GM21528 (cell line): Measurements from ENCODE around the gene SUSD1.
"Not testable (repeated sequence)": the region's sequence is repeated elsewhere in the genome, so short reads cannot be mapped to it uniquely, and the experiment has no call there.

Source experiments
- ATAC-seq: cut with Tn5 transposase; IDR thresholded peaks from one replicate; pipeline ENCODE4 v1.9.1; 2021; ENCODE audit warnings: mild to moderate bottlenecking, moderate library complexity; ENCODE audit not compliant: unreplicated experiment, low FRiP score

SUSD1 gene

GRCh38 chr9:112174965-112175795 is at the start of gene SUSD1:
SUSD1 (minus strand) TSS chr9:112175297; CDS start chr9:112175235, 62 bp downstream.
- ATAC-seq, result peak; percentile 58

DNA sequence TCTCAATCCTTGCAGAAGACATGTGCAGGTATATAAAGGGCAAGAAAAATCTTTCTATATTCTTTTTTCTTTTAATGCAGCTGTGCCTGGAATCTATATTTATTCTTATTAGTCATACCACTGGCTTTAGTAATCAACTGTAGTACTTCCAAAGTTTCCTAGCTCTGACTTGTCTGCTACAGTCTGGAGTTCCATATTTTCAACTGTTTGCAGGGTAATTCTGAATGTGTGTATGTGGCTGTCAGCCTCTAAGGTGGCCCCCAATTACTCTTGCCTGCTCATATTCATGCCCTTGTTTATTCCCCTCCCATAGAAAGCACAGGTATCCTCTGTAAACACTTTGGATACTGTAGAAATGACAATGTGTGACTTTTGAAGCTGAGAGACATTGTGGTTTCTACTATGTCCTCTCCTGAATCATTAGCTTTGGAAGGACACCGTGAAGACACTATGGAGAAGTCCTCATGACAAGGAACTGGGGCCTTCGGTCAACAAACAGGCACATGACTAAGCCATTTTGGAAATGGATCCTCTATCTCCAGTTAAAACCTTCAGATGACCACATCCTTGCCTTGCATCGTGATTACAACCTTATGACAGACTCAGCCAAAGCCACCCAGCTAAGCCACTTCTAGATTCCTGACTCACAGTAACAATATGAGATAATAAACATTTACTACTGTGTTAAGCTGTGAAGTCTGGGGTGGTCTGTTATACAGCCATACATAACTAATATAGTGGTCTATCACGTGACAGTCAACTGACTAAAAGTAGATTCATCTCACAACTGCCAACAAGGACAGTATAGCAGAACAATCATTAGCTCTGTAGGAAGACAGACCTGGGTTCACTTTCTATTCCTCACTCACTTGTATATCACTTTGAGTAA is 49.5 kb upstream of the SUSD1 start:
- ATAC-seq, result peak; percentile 83

- ATAC-seq, result peak; percentile 94
These were observed 43.8 kb upstream of the SUSD1 start for GRCh38 chr9:112218908-112219307.

DNA sequence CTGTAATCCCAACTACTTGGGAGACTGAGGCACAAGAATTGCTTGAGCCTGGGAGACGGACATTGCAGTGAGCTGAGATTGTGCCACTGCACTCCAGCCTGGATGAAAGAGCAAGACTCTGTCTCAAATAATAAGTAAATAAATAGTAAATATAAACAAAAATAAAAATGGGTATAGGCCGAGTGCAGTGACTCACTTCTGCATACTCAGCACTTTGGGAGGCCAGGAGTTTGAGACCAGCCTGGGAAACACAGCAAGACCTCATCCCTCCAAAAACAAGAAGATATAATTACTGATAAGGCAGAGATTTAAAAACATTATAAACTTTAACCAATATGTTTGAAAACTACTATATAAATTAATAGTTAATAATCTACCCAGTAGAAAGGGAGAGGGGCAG is 37.8 kb upstream of the SUSD1 start:
- ATAC-seq, result no peak

- ATAC-seq, result no peak
These were observed 32.4 kb upstream of the SUSD1 start for GRCh38 chr9:112207451-112207850.

GRCh38 chr9:112203536-112203935 is 28.4 kb upstream of the SUSD1 start:
- ATAC-seq, result no peak

DNA sequence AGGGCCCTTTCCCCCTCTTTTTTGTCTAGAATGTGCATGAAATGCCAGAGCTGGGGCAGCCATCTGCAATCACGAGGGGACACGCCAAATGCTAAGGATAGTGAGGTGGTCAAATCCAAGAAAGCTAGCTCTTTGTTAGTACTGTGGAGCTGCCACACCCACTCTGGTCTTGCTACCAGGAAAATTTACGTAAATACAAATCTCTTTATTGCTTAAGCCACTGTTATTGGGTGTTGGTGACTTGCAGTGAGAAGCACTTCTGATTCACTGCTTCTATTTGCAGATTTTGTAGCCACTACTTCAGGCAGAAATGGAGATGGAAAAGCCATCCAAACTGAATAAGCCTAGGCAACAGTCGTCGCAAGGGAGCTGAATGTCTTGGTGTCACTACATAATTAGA is 25.6 kb upstream of the SUSD1 start:
- ATAC-seq, result no peak

GRCh38 chr9:112198646-112199045 is 23.5 kb upstream of the SUSD1 start:
- no peak for ATAC-seq

DNA sequence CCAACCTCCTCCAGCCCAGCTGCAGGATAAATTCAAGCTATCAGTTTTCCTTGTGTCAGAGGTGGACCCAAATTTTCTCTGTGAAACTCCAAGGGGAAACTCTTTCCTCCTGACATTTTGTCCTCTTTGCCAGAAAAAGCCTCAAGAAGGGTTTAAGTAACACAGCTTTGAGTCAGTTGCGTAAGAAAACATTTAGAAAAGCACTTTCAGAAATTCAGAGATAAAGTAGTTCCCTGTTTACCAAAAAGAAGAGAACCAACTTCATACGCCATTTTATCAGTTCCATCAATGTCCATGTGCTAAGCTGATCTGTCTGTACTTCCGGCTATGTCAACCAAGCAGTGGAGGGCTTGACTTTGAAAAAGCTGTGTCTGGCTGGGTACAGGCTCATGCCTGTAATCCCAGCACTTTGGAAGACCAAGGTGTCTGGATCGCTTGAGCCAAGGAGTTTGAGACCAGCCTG is 19.9 kb upstream of the SUSD1 start:
- no peak for ATAC-seq

- ATAC-seq, result no peak
These were observed 18.6 kb upstream of the SUSD1 start for GRCh38 chr9:112193572-112194288.

GRCh38 chr9:112190320-112190719 is 15.2 kb upstream of the SUSD1 start:
- not testable (repeated sequence) for ATAC-seq

GRCh38 chr9:112188884-112189283 is 13.8 kb upstream of the SUSD1 start:
- ATAC-seq, result no peak

GRCh38 chr9:112187404-112187803 is 12.3 kb upstream of the SUSD1 start:
- no peak for ATAC-seq

- no peak for ATAC-seq
These were observed 11.6 kb upstream of the SUSD1 start for GRCh38 chr9:112186695-112187094.

DNA sequence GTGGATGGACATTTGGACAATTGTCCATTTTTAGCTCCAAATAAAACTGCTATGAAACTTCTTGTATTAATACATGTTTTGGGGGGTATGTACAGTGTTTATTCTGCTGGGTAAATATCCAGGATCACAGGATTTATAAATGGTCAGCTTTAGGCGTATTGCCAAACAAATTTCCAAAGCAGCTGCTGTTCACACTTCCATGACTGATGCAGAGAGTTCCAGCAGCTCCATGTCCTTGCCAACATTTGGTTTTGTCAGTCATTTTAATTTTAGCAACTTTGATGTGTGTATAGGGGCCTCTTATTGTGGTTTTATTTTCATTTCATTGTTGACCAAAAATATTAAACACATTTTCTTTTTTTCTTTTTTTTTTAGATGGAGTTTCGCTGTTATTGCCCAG is 9.8 kb upstream of the SUSD1 start:
- ATAC-seq, result no peak

DNA sequence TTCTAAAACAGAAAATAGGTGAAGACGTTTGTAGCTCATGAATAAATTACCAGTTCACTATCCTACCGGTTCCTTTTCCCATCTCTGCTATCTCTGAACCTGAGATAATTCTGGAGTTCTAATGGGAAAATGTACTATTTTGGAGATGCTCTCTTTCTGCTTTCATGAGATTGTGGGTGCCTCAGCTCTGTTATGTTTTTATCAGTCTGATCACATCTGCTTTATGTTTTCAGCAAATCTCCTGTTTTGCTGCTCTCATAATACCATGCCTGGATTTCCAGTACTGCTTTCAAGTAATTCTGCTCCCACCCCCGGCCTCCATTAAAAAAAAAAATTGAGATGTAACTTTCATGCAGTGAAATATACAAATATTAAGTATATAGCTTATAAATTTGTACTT is 9.1 kb upstream of the SUSD1 start:
- ATAC-seq, result no peak

DNA sequence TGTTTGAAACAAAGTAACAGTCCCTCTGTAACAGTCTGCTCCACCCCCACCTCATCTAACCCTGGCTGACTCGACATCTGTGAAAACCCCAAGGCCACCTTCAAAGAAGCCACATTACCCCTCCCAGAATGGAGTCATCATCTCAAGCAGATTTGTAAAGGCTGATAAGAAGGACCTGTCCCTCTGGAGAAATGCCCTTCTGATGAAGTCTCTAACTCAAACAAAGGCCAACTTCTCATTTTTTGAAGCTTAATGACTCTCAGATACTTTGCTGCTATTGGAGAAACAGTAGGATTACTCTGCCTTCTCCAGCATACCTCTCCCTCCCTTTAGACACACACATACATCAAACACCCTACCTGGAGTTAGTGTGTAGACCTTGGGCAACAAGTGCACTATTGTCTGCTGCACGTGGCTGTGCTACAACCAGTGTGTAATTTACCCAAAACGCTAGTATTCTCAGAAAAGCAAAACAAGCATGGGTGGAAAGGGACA is 5.3 kb upstream of the SUSD1 start:
- ATAC-seq, result no peak

GRCh38 chr9:112179816-112180215 is 4.7 kb upstream of the SUSD1 start:
- no peak for ATAC-seq

- no peak for ATAC-seq
These were observed 1.4 kb upstream of the SUSD1 start for GRCh38 chr9:112176524-112176923.

- ATAC-seq, result no peak
These were observed 759 bp upstream of the SUSD1 start for GRCh38 chr9:112175796-112176315.
